K562 (cell line): ENCODE results near the gene RDH5. TPM values are rescaled to one million over a fixed set of nuclear protein-coding genes. Genes with fewer than 3 reads are reported as not detected.
A peak's percentile ranks its signal among the peaks of the same experiment; 100 is the strongest.

Source experiments
- ATAC-seq: fragments of 200-7000 bp; cut with Tn5 transposase; 3 replicates; pipeline ENCODE4 v1.9.1; 2020; ENCODE audit warnings: moderate library complexity
- BruUV-seq: library from RNA; stranded (reverse); fragments of 400-500 nt; replicated peaks from 2 replicates; lab custom pipeline; 2021; lab: Mats Ljungman, UMichigan
- CTCF ChIA-PET: fragments of 300-600 bp; formaldehyde crosslinking; extraction: SDS; loops from one replicate; lab custom pipeline; 2021; ENCODE audit warnings: low intra/inter-chr PET ratio; lab: Yijun Ruan, JAX
- POLR2A ChIA-PET: fragments of 300-600, 350-650 bp; sonication (Branson Sonifier 250); formaldehyde crosslinking; extraction: SDS; loops from one replicate; lab custom pipeline; 2021; ENCODE audit warnings: antibody characterized with exemption, inconsistent platforms; lab: Yijun Ruan, JAX
- DNase-seq, 4 experiments: peaks; one replicate each; pipeline versions ENCODE4 v3.0.0 to v3.0.0-alpha.2; 2011 to 2018; ENCODE audit warnings: low spot score in 3 of 4, mixed read lengths in 3 of 4; ENCODE audit errors: extremely low read depth in 1 of 4
- FAIRE-seq: peaks from 2 replicates; lab custom pipeline; 2011; peaks lifted over from hg19 to GRCh38; lab: Jason Lieb, UNC
- H2AFZ ChIP-seq: 2 replicates; pipeline ENCODE4 v1.6.0; 2011; ENCODE audit warnings: low read depth, low read length, control low read depth, inconsistent platforms
- H3K27ac ChIP-seq: fragments of 200-600 bp; 3 replicates; pipeline ENCODE4 v1.8.0; 2011; ENCODE audit warnings: low read depth, mild to moderate bottlenecking, control low read depth, inconsistent platforms, low read length, moderate library complexity, mixed read lengths; ENCODE audit errors: extremely low read depth
- H3K27me3 ChIP-seq, 2 experiments: fragments of 300-600 bp in 1 of 2; 2 replicates in 1 of 2; 3 replicates in 1 of 2; pipeline versions ENCODE4 v1.6.0 to v1.8.0; 2011; ENCODE audit warnings: inconsistent platforms in 2 of 2, low read length in 2 of 2, mild to moderate bottlenecking in 1 of 2, mixed read lengths in 1 of 2, moderate library complexity in 1 of 2; ENCODE audit not compliant: control insufficient read depth in 2 of 2, insufficient read depth in 2 of 2
- H3K36me3 ChIP-seq: fragments of 300-600 bp; 3 replicates; pipeline ENCODE4 v1.8.0; 2011; ENCODE audit warnings: mild to moderate bottlenecking, low read length, inconsistent platforms; ENCODE audit not compliant: control insufficient read depth, insufficient read depth
- H3K4me1 ChIP-seq, 2 experiments: fragments of 200-600 bp in 1 of 2; replicated peaks in 1 of 2; 2 replicates in 1 of 2; 3 replicates in 1 of 2; pipeline versions ENCODE4 v1.5.1 to v1.8.0; 2011; ENCODE audit warnings: inconsistent platforms in 2 of 2, low read length in 2 of 2, mild to moderate bottlenecking in 1 of 2, mixed read lengths in 1 of 2, moderate library complexity in 1 of 2; ENCODE audit not compliant: control insufficient read depth in 2 of 2, insufficient read depth in 2 of 2
- H3K4me2 ChIP-seq: 2 replicates; pipeline ENCODE4 v1.6.1; 2011; ENCODE audit warnings: low read length, control low read depth, inconsistent platforms, mixed read lengths; ENCODE audit not compliant: insufficient read depth
- H3K4me3 ChIP-seq: fragments of 200-600 bp; sonication (generic), shearing (Covaris generic); 2 replicates; pipeline ENCODE4 v1.5.1; 2016; ENCODE audit warnings: control low read depth, inconsistent platforms
- H3K79me2 ChIP-seq: fragments of 200-600 bp; 3 replicates; pipeline ENCODE4 v1.8.0; 2011; ENCODE audit warnings: low read length, inconsistent platforms; ENCODE audit not compliant: control insufficient read depth, insufficient read depth
- H3K9ac ChIP-seq, 2 experiments: 2 replicates each; pipeline versions ENCODE4 v1.6.0 to v1.6.1; 2011; ENCODE audit warnings: low read depth in 2 of 2, low read length in 2 of 2, control low read depth in 1 of 2, inconsistent platforms in 1 of 2, mild to moderate bottlenecking in 1 of 2, mixed read lengths in 1 of 2; ENCODE audit not compliant: insufficient read depth in 1 of 2
- H3K9me1 ChIP-seq: one replicate; pipeline ENCODE4 v1.6.0; 2011; ENCODE audit warnings: inconsistent platforms, mild to moderate bottlenecking, low read length, moderate library complexity; ENCODE audit not compliant: control insufficient read depth, insufficient read depth
- H3K9me3 ChIP-seq: replicated peaks from 2 replicates; pipeline ENCODE4 v1.5.1; 2011; ENCODE audit warnings: low read depth, low read length, inconsistent platforms; ENCODE audit not compliant: control insufficient read depth, insufficient read depth
- H4K20me1 ChIP-seq: replicated peaks from 2 replicates; pipeline ENCODE4 v1.6.1; 2011; ENCODE audit warnings: low read length, inconsistent platforms, mixed read lengths; ENCODE audit not compliant: control insufficient read depth, insufficient read depth
- ARID3B ChIP-seq: fragments of 250-450 bp; sonication (Bioruptor Pico); IDR thresholded peaks from 2 replicates; pipeline ENCODE4 v1.4.0; 2020; ENCODE audit warnings: borderline replicate concordance
- IRF2 ChIP-seq: sonication (generic); formaldehyde crosslinking; IDR thresholded peaks from 2 replicates; pipeline ENCODE4 v1.8.1; 2022; ENCODE audit warnings: mild to moderate bottlenecking, missing genetic modification reagents
- PRPF4 ChIP-seq: fragments of 200-400 bp; formaldehyde crosslinking; IDR thresholded peaks from one replicate; pipeline ENCODE4 v1.6.1; 2017; ENCODE audit warnings: low read length, low read depth, mild to moderate bottlenecking; ENCODE audit not compliant: insufficient read depth, poor library complexity, severe bottlenecking
- ZBTB9 ChIP-seq: fragments of 450-650 bp; formaldehyde crosslinking; IDR thresholded peaks from 2 replicates; pipeline ENCODE4 v1.4.0; 2020; ENCODE audit warnings: mild to moderate bottlenecking, moderate library complexity
- WGBS: fragments of 100-300 bp; shearing (Covaris generic); methylation state at CpG from one replicate; pipeline ENCODE4 v1.1.6; 2016; ENCODE audit warnings: low coverage, mixed read lengths; ENCODE audit not compliant: insufficient coverage; ENCODE audit errors: missing lambda C conversion rate; 5-methylcytosine and 5-hydroxymethylcytosine counted together
- in situ Hi-C: fragments of 300-500 bp; cut with MboI; formaldehyde crosslinking; loops from 4 replicates; pipeline ENCODE4 v1.15.0; 2018; ENCODE audit warnings: inconsistent platforms, mixed read lengths
- intact Hi-C: fragments of 100-400 bp; cut with micrococcal nuclease; formaldehyde crosslinking; loops from 2 replicates; pipeline ENCODE4 v1.14.2; 2022
- polyA plus RNA-seq, 8 experiments: library from polyadenylated mRNA; depleted of rRNA in 4 of 8; stranded (reverse) in 5 of 8; unstranded in 3 of 8; fragments of >200 nt; fragmentation: Nextera tagmentation in 2 of 8; fragmentation: Illumina TruSeq in 1 of 8; extraction: Ambion mirVana in 2 of 8; extraction: Trizol in 1 of 8; gene quantifications; 2 replicates each; pipeline versions ENCODE4 v1.2.1 to v1.2.3, GENCODE V29; 2011 to 2014; ENCODE audit warnings: inconsistent platforms in 1 of 8, missing spikeins in 1 of 8
- total RNA-seq, 7 experiments: library from RNA; depleted of rRNA in 6 of 7; stranded (reverse); fragments of >200 nt in 6 of 7; fragmentation: Illumina TruSeq in 2 of 7; extraction: Trizol in 2 of 7; gene quantifications; 2 replicates each; pipeline versions ENCODE4 v1.2.1 to v1.2.3, GENCODE V29; 2011 to 2021; ENCODE audit warnings: low replicate concordance in 1 of 7

The RDH5 gene
- total and polyA plus RNA-seq, 9 of the 15 experiments (the other 6 are each of a cell fraction or from before 2014, with no cell fraction given): 0.28 to 2.0 (median 1.1) TPM; not detected in 1

GRCh38 chr12:55712700-55713415, 7.3 kb upstream of the RDH5 start:
- TF ChIP-seq ARID3B (CRISPR knock-in tag) (no peak), ZBTB9 (CRISPR knock-in tag) (no peak), PRPF4 (no peak), IRF2 (CRISPR knock-in tag) (no peak)
- POLR2A ChIA-PET: interaction anchor here (0.7 to 1.6 kb wide), 5 partner anchors 9 to 924 kb away, joined by 3 to 9 read pairs (median 5); no protein-coding TSS in a partner anchor
- no peak for FAIRE-seq

More at GRCh38 chr12:55712700-55713415, 7.3 kb upstream of the RDH5 start:
- Histone ChIP-seq H3K36me3 (no peaks in the 10 kb centered on the region), H4K20me1 (no peaks in the 10 kb centered on the region; the same call in 1 of the 2 replicates), H3K9me1 (no peaks in the 10 kb centered on the region), H3K79me2 (peaks cover 6% of the 10 kb centered on the region; the same call in 2 of the 3 replicates), H3K27me3 (peaks cover 5 to 12% of the 10 kb centered on the region in 2 experiments; a peak in 2 of 5 replicates), H3K4me2 (no peak overlapping the region; the same call in 1 of the 2 replicates), H3K9me3 (no peaks in the 10 kb centered on the region), H3K4me3 (no peak overlapping the region), H3K9ac (no peak overlapping the region; a peak in 1 of 4 replicates), H2AFZ (peak overlapping the region; percentile 75), H3K4me1 (peaks cover 22 to 29% of the 10 kb centered on the region in 2 experiments; a peak in 4 of 5 replicates), H3K27ac (no peak overlapping the region)
- CTCF ChIA-PET: no interaction called here
- 0% methylated on average over 1 of the region's 1 CpG for WGBS
- DNase-seq: no peak
- BruUV-seq: no TSS peak
- intact Hi-C loops (no loop called here), in situ Hi-C loops (no loop called here)
- ATAC-seq: no peak
